ENCODE results near the gene WSB1.
"Not testable (repeated sequence)": the region's sequence is repeated elsewhere in the genome, so short reads cannot be mapped to it uniquely, and the experiment has no call there.

Gene WSB1

DNA sequence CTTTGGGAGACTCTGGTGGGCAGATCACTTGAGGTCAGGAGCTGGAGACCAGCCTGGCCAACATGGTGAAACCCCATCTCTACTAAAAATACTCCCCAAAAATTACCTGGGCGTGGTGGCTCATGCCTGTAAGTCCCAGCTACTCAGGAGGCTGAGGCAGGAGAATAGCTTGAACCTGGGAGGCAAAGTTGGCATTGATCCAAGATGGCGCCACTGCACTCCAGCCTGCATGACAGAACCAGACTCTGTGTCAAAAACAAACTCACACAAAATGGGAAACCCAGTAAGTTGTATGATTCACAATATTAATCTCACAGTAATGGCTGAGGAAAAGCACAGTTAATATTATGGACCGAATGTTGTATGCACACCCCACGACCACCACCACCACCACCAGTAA lies 24.3 kb downstream of the WSB1 start:
- DNase-seq, result no peak

DNA sequence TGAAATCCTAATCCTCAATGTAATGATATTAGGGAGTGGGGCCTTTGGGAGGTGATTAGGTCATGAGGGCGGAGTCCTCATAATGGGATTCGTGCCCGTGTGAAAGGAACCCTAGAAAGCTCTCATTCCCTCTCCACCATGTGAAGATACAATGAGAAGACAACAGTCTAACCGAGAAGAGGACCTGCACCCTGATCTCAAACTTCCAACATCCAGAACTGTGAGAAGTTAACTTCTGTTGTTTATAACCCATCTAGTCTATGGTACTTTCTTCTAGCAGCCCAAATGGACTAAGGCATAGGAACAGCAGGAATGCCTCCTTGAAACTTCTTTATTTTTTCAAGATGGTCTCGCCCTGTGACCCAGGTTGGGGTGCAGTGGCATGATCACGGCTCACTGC lies 24.7 kb downstream of the WSB1 start:
- no peak for DNase-seq

DNA sequence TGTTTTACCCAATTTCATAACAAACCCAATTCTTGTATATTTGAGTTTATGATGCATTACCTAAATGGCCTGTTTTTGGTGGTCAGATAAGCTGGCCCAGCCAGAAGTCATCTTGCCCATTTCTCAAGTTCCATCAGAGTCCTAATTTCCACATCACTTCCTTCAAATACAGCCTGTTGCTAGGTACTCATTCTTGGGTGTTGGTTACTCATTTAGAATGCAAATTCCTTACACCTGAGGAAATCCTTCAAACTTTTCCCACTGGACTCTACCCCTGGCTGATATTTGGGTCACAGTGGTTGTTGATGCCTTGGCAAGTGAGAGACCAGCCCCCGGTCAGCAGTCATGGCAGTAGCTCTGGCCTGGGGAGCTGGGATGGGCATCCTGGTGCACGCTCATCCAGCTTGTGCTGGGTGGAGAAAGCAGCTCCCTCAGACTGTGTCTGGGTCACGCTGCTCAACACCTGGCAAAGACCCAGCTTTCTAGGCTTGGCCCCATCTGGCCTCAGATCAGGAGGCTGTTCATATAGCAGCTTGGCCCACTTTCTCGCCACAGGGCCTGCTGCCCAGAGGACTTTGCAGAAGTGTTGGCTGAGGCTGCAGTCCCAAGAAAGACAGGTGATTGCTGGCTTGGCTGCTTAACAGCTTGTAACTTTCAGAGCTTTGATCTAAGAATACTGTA lies 25.8 kb downstream of the WSB1 start:
- no peak for DNase-seq

DNA sequence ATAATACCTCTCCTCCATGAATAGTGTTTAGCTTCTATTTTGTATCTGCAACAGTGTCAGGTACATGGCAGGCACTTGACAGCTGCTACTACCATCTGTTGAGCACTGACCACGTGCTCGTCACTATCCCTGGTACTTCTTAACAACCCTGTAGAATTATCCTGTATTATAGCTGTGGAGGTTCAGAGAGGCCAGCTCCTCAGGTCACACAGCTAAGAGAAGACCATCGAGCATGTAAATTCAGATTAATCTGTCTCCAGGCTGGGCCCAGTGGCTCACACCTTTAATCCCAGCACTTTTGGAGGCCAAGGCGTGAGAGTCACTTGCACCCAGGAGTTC lies 26.3 kb downstream of the WSB1 start:
- DNase-seq, result no peak

DNA sequence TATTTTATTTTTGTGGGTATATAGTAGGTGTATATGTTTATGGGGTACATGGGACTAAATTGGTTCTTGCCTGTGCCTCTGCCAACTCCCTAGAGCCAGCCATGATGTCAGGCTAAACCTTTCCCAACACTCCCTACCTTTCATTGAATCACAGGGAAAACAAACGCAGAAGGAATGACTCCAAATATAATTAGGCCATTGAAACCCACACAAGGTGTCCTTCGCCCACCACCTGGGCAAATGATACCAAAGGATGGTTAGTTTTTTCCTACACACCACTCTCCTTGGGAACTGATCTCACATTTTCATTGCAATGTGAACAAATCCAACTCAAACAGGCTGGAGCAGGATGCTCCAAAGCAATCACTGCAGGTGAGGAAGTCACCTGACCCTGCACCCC lies 27.5 kb downstream of the WSB1 start:
- no peak for DNase-seq

DNA sequence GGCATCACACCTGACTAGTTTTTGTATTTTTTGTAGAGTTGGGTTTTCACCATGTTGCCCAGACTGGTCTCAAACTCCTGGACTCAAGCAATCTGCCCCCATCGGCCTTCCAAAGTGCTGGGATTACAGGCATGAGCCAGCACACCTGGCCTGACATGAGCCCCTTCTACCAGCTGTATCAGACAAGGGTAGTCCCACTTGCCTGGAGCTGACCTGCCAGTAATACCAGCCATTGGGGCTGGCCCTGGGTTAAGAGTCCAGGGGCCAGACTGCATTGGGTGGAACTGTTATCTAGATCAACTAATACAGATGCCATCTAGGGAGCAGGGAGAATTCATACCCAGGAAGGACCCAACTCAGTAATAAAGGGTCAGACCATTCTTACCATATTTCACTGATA lies 28.1 kb downstream of the WSB1 start:
- DNase-seq, result no peak

DNA sequence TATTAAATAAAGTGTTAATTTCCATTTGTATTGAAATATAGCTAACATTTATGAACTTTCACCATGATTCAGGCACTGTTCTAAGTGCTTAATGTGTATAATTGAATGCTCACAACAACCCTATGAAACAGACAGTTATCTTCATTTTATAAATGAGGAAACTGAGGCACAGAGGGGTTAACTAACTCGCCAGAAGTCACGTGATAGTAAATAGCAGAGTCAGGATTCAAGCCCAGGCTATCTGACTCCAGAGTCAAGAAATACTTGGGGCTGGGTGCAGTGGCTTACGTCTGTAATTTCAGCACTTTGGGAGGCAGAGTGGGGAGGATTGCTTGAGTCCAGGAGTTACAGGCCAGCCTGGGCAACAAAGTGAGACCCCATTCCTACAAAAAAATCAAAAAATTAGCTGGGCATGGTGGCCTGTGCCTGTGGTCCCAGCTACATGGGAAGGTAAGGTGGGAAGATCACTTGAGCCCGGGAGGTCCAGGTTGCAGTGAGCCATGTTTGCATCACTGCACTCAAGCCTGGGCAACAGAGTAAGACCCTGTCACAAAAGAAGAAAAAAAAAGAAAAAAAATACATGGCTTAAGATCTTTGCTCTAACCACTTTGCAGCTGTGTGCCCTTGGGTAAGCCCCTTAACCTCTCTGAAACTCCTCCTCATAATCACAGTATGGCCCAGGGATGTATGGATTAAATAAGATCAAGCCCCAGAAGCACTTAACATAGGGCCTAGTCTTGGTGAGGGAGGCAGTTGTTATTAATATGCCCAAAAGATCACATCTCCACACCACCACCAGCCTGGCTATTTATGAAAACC lies 29.0 kb downstream of the WSB1 start:
- DNase-seq, result no peak

DNA sequence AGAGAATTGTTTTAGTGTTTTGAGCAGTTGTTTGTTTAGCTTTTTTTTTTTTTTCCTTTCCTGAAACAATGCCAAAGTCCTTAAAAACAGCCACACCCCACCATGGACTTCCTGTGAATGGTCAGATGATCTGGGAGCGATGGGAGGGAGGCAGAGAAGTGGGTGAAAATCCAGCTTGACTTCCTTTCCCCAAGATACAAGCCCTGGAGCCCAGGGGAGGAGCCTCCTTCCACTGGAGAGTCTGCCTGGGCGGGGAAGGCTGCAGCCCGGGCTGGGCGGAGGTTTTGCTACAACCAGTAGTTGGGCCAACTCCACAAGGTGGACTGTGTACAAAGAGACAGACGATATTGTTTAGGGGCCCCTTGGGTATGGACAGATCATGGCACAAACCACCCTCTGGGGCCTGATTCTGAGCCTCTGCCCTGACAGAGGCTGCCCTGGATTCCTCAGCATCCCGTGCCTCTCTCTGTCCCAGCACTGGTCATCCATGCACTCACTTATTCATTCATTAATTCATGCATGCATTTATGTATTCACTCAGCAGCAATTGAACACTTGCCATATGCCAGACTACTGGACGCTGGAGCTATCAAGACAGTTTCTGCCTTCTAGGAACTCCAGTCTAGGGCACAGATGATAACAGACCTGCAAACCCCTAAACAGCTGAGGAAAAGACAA lies 29.8 kb downstream of the WSB1 start:
- DNase-seq, result no peak

DNA sequence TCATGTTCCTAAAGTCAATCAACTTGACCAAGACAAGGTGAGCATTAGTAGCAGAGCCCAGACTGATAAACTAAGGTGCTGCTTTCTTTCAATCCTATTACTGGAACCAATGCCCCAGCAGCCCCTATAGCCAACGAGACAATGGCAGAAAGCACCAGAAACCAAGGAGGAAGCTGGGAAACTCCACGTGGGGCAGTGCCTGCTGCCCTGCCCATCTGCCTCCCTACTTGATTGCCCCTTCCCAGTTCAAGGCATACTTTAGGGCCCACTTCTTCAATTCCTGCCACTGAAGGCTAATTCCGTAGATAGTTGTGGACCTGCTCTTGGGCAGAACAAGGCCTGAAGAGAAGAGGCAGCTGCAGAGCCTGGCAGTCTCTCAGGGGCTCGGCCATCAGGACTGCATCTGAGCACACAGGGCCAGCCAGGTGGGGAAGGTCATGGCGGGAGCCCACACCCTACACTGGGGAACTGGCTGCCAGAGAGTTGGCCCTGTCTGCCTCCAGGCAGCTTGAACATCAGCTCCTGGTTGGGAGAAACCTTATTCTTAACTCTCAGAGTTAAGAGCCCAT lies 30.9 kb downstream of the WSB1 start:
- DNase-seq, result no peak

DNA sequence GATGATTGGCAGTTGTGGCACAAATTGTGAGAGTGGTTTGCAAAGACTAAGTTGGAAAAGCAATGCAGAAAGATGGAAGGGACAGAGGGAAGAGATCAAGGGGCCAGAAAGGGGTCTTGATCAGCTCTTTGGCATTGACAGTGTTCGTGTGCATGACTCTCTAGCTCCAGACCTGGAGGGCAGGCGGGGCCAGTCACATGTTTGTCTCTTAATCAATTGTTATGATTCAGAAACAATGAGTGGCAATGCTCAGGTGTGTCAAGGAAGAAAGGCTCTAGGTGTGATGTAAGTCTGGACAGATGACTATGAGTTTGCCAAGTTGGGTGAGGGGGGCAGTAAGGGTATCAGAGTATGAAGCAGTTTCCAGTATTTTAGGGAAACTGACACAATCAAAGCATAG lies 32.1 kb downstream of the WSB1 start:
- DNase-seq, result no peak

DNA sequence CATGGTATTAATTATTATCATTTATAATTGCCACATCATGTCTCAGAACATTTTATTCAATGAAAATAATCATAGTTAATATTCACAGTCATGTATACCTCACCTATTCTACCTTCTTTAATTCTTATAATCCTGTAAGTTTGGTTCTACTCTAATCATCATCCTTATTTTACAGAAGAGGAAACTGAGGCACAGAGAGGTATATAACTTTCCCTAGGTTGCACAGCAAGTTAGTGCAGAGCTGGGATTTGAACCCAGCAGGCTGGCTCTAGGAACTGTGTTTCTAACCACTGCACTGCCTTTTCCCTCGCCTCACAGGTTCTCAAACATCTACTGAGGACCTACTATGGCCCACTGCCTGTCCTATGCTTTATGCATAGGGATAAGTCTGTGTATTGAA lies 32.7 kb downstream of the WSB1 start:
- DNase-seq, result no peak

DNA sequence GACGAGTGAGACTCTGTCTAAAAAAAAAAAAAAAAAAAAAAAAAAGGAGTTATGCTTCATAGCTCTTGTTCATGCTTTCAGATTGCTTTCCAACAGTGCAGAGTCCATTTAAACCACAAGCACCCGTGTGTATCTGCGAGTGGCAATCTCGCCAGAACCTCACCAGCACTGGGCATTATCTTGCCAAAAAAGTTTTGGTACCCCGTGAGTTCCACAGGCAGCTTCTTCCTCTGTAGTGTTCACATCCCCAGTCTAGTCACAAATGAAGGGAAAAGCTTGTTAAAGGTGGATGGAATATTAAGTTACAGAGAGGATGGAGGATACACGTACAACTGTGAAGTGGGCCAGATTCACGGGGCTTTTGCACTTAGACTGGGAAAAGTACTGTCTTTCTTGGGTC lies 33.5 kb downstream of the WSB1 start:
- DNase-seq, result no peak

DNA sequence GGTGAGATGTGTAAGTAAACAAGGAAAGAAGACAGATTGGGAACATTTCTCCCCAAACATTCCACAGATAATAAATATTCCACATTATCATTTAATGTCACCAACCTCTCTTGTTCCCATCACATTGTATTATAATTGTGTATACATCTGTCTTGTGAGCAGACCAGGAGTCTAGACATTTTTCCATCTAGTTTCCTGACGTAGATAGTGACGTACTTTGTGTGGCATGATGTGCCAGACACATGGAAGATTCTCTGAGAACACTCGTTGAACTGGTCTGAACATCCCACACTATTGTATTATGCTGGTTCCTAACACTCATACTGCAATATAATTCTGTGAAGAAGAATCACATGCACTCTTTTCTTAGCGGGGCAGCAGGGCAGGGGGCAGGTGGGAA lies 34.0 kb downstream of the WSB1 start:
- DNase-seq, result no peak

DNA sequence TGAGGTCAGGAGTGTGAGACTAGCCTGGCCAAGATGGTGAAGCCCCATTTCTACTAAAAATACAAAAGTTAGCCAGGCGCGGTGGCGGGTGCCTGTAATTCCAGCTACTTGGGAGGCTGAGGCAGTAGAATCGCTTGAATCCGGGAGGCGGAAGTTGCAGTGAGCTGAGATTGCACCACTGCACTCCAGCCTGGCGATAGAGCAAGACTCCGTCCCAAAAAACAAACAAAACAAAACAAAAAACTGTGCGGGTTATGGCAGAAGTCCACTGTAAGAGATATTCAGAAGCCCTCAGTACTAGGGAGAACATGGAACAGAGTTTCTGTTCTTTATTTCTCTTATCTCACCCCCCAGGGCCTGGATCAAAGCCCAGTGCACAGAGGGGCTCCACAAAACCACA lies 34.8 kb downstream of the WSB1 start:
- not testable (repeated sequence) for DNase-seq

DNA sequence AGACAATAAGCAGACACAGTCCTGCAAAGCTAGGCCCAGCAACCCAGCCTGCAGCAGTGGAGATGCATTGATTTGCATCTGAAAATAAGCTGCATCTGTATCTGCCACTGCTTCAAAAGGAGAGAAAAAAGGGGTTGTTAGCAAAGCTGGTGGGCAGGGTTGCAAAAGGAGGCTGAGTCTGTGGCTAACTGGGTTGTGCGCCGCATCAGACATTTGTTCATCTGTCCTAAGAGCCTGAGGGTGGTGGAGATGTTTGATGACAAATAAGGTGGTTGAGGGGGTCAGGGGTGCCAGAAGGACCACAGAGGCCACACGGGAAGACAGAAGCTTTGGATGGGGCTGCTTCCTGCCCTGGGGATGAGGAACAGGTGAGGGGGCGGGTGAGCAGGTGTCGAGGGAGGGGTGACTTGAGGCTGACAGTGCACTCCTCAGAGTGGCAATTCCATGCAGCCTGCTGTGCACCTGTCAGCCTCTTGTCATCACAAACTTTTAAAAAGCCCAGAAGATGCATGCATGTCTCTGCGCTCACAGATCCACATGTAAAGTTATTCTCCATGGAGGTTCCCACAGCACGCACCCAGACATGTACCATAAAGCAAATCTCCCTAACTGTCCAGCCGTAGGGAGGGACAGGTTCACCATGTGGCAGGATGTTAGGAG lies 35.4 kb downstream of the WSB1 start:
- no peak for DNase-seq

DNA sequence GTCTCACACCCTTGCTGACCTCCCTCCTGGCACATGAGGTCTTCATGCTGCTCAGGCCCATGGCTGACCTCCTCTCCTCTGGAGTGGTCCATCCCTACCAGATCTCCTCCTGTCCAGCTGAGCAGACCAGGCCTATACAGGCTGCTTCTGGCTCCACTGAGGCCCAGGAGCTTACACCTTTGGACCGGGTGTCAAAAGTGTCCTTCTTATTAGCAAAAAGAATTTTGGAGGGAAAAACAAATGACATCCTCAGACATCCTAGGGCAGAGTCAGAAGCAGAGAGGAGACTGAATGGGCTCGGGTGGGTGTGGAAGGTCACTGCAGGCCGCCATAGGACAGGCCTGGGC lies 38.1 kb downstream of the WSB1 start:
- no peak for DNase-seq

DNA sequence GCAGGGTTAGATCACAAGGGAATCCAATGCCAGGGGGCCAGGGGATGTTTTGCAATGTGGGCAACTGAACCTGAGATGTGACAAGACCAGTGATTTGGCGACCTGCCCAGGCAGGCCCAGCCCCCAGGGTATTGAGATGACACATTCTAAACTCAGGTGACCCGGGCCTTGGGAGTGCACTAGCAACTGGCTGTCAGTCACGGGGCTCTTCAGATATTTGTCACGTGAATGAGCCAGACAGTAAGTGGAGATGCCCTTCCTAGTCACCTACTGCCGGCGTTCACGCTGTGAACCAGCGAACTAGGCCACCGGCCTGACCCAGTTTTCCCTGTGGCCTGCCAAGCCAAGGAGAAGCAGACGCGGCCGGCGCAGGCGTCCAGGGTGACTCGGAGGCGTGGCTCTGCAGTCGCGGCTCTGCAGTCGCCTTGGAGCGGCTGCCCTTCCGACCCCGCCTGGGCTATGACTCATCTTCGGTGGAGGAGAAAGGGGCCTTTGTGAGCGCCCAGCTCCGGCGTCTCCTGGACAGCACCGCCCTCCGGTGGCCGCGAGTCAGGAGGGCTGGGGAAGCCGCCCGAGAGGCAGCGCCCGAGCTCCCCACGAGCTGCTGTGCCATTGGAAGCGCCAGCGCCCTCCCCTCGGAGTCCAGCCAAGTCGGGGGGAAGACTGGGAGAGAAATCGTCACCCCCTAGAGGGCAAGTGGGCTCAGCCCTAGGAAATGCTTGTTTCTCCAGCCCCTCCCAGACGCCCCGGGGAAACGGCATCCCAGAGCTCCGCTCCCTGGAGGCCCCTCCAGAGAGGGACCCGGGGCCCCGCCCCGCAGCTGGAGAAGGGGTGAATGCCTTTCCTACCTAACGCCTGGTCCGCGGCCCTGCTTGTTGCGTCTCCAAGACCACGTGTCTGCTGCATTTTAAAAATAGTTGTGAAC lies 38.8 kb downstream of the WSB1 start:
- DNase-seq, result peak; percentile 97 to 99

DNA sequence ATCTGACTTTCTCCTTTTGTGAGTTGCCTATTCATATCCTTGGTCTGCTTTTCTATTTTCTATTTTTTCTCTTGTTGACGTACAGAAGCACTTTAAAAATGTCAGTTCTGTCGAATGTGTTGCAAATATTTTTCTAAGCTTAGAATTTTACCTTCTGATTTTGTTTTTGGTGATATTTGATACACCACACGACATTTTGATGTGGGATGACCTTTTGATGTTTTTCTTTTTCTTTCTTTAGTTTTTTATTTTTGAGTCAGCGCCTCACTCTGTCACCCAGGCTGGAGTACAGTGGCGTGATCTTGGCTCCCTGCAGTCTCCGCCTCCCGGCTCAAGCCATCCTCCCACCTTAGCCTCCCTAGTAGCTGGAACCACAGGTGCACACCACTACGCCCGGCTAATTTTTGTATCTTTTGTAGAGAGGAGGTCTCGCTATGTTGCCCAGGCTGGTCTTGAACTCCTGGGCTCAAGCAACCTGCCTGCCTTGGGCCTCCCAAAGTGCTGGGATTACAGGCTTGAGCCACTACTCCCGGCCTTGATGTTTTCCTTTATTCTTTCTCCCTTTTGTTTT lies 39.6 kb downstream of the WSB1 start:
- DNase-seq, result no peak

DNA sequence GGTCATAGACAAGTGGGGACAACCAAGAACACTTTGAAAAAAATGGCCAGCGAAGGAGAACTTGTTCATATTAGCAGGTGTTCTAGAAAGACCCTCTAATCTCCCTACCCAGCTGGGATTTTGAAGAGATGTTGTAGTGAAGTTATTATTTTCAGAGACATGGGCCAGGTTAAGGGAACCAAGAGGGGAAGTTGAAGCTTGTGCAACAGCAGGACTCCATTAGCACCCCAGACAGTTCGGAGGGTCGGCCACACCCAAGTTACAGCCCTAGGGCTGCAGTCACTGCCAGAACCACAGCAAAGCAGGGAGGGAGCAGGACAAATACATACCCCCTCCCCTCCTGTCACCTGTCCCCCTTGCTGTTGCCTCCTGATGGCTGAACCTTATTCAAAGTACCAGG lies 42.3 kb downstream of the WSB1 start:
- peak; percentile 25 to 29 for DNase-seq

DNA sequence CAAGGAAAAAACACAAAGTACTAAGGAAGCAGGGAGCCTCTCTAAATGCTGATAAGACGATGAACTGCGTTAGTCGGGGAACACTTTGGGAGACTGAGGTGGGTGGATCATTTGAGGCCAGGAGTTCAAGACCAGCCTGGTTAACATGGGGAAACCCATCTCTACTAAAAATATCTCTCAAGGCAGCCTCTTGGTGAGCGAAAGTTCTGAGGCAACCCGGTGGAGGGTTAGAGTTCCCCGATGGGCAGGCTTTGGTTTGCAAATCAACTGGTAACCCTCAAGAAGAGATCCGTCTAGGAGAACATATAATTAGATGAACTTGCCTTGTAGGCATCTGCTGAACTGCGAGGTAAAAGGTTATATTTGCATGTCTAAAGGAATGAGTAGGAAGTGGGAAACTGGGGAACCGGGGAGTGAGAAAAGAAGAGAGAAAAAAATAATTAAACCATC lies 44.6 kb downstream of the WSB1 start:
- no peak for DNase-seq

DNA sequence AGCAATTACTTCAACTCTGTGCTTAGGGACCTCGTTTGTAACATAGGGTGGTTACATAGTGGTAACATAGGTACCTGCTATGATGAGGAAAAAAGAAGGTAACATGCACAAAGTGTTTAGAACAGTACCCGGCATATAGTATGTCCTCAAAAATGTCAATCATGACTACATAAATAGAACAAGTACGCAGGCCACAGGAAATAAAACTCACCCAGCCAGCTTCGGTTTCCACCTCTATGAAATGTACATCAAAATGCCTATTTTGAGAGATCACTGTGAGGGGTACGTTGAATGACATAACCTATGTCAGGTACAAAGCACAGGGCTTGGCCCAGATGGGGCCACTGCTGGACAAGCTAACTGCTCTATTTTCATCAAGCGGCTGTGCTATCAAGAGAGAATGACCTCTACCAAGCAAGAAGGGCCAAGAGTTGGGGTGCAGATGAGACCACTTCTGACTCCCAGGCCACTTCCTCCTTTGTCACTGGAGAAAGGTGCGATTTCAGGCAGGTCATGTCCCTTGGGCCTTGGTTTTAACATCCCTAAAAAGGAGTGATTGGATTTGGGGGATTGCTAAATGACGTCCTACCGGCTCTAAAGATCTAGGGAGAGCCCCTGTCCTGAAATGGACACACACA lies 45.4 kb downstream of the WSB1 start:
- no peak for DNase-seq

Data from Kasumi-1 (cell line).